ENCODE results near the gene FBN1.

- no peak for TF ChIP-seq ETV6 (CRISPR knock-in tag; IDR thresholded peaks at IDR 0.05)
- TF ChIP-seq, protein P1, sequence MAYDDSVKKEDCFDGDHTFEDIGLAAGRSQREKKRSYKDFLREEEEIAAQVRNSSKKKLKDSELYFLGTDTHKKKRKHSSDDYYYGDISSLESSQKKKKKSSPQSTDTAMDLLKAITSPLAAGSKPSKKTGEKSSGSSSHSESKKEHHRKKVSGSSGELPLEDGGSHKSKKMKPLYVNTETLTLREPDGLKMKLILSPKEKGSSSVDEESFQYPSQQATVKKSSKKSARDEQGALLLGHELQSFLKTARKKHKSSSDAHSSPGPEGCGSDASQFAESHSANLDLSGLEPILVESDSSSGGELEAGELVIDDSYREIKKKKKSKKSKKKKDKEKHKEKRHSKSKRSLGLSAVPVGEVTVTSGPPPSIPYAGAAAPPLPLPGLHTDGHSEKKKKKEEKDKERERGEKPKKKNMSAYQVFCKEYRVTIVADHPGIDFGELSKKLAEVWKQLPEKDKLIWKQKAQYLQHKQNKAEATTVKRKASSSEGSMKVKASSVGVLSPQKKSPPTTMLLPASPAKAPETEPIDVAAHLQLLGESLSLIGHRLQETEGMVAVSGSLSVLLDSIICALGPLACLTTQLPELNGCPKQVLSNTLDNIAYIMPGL (CRISPR knock-in tag; IDR thresholded peaks at IDR 0.05) = no peak
- TF ChIP-seq, protein P2, sequence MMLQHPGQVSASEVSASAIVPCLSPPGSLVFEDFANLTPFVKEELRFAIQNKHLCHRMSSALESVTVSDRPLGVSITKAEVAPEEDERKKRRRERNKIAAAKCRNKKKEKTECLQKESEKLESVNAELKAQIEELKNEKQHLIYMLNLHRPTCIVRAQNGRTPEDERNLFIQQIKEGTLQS (CRISPR knock-in tag; conservative IDR thresholded peaks at IDR 0.05) = no peak
- no peak for TF ChIP-seq ELF4 (CRISPR knock-in tag; IDR thresholded peaks at IDR 0.05; ENCODE audit: low read depth)
- TF ChIP-seq, protein P3, sequence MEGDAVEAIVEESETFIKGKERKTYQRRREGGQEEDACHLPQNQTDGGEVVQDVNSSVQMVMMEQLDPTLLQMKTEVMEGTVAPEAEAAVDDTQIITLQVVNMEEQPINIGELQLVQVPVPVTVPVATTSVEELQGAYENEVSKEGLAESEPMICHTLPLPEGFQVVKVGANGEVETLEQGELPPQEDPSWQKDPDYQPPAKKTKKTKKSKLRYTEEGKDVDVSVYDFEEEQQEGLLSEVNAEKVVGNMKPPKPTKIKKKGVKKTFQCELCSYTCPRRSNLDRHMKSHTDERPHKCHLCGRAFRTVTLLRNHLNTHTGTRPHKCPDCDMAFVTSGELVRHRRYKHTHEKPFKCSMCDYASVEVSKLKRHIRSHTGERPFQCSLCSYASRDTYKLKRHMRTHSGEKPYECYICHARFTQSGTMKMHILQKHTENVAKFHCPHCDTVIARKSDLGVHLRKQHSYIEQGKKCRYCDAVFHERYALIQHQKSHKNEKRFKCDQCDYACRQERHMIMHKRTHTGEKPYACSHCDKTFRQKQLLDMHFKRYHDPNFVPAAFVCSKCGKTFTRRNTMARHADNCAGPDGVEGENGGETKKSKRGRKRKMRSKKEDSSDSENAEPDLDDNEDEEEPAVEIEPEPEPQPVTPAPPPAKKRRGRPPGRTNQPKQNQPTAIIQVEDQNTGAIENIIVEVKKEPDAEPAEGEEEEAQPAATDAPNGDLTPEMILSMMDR (IDR thresholded peaks at IDR 0.05) = no peak
- TF ChIP-seq ZNF232 (CRISPR knock-in tag; IDR thresholded peaks at IDR 0.05) = no peak
- no peak for TF ChIP-seq NR2C2 (CRISPR knock-in tag; IDR thresholded peaks at IDR 0.05)
- no peak for TF ChIP-seq ZNF671 (CRISPR knock-in tag; IDR thresholded peaks at IDR 0.05)
- TF ChIP-seq ZNF121 (CRISPR knock-in tag; IDR thresholded peaks at IDR 0.05) = no peak
- no peak for TF ChIP-seq ZNF512 (CRISPR knock-in tag; IDR thresholded peaks at IDR 0.05; ENCODE audit: borderline replicate concordance)
- no peak for TF ChIP-seq TEAD4 (CRISPR knock-in tag; IDR thresholded peaks at IDR 0.05)
- TF ChIP-seq, protein P4, sequence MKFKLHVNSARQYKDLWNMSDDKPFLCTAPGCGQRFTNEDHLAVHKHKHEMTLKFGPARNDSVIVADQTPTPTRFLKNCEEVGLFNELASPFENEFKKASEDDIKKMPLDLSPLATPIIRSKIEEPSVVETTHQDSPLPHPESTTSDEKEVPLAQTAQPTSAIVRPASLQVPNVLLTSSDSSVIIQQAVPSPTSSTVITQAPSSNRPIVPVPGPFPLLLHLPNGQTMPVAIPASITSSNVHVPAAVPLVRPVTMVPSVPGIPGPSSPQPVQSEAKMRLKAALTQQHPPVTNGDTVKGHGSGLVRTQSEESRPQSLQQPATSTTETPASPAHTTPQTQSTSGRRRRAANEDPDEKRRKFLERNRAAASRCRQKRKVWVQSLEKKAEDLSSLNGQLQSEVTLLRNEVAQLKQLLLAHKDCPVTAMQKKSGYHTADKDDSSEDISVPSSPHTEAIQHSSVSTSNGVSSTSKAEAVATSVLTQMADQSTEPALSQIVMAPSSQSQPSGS (CRISPR knock-in tag; IDR thresholded peaks at IDR 0.05; ENCODE audit: borderline replicate concordance, low read depth) = no peak
- TF ChIP-seq AR (CRISPR knock-in tag; IDR thresholded peaks at IDR 0.05) = no peak
- no peak for TF ChIP-seq USF2 (CRISPR knock-in tag; IDR thresholded peaks at IDR 0.05)
Observed at GRCh38 chr15:48433226-48433886, 212.2 kb downstream of the FBN1 start.

All from WTC11 (cell line).